ENCODE results near the gene AIF1. TPM values are rescaled to one million over a fixed set of nuclear protein-coding genes. Genes with fewer than 3 reads are reported as not detected.

AIF1 gene
- total RNA-seq, 1 donor from 2014 or later = 109 TPM

- H3K9me3 ChIP-seq = no peaks in the 10 kb centered on the region
- no peaks in the 10 kb centered on the region for H3K27me3 ChIP-seq (ENCODE audit: low read depth)
- peak overlapping the region; percentile 78 for H3K4me3 ChIP-seq
- H3K27ac ChIP-seq = peak overlapping the region; percentile 91
- no peak for TF ChIP-seq CTCF (IDR thresholded peaks at IDR 0.05)
- H3K4me1 ChIP-seq = peaks cover 66% of the 10 kb centered on the region
- DNase-seq (no peak), ATAC-seq (no peak)
- intact Hi-C loops (cut with DNase I) = no loop called here
- peaks cover 36% of the 10 kb centered on the region for H3K36me3 ChIP-seq
These were observed 48.3 kb downstream of the AIF1 start for GRCh38 chr6:31663126-31663960.

- intact Hi-C loops (cut with DNase I) = no loop called here
- Histone ChIP-seq H3K36me3 (peaks cover 45% of the 10 kb centered on the region), H3K4me1 (peaks cover 59% of the 10 kb centered on the region), H3K4me3 (peak overlapping the region; percentile 78), H3K27me3 (ENCODE audit: low read depth) (no peaks in the 10 kb centered on the region), H3K9me3 (no peaks in the 10 kb centered on the region), H3K27ac (peak overlapping the region; percentile 91)
- no peak for DNase-seq
- ATAC-seq = no peak
- TF ChIP-seq CTCF (IDR thresholded peaks at IDR 0.05) = no peak
These were observed 49.1 kb downstream of the AIF1 start for GRCh38 chr6:31663961-31664789.

GRCh38 chr6:31664790-31665500 lies 49.9 kb downstream of the AIF1 start, which contains the start of gene GPANK1:
Gene GPANK1 (minus strand): TSS chr6:31664997. CDS start chr6:31664478, 519 bp downstream.
- Histone ChIP-seq H3K27me3 (ENCODE audit: low read depth) (no peaks in the 10 kb centered on the region), H3K4me3 (peak within 1 kb of the TSS; percentile 78), H3K9me3 (no peaks in the 10 kb centered on the region), H3K4me1 (peaks cover 51% of the 10 kb centered on the region), H3K36me3 (peaks cover 52% of the 10 kb centered on the region), H3K27ac (peak within 1 kb of the TSS; percentile 91)
- no peak for TF ChIP-seq CTCF (IDR thresholded peaks at IDR 0.05)
- intact Hi-C loops (cut with DNase I) = no loop called here
- peak; percentile 79 to 83 for ATAC-seq
- DNase-seq = peak; percentile 94

GRCh38 chr6:31665501-31666336 lies 50.7 kb downstream of the AIF1 start, which contains the start of gene CSNK2B:
Gene CSNK2B (plus strand): TSS chr6:31666080. CDS start chr6:31666832, 752 bp downstream.
- no peaks in the 10 kb centered on the region for H3K9me3 ChIP-seq
- intact Hi-C loops (cut with DNase I) = no loop called here
- H3K27me3 ChIP-seq (ENCODE audit: low read depth) = no peaks in the 10 kb centered on the region
- peaks cover 60% of the 10 kb centered on the region for H3K36me3 ChIP-seq
- peak within 1 kb of the TSS; percentile 91 for H3K27ac ChIP-seq
- H3K4me3 ChIP-seq = peak within 1 kb of the TSS; percentile 78
- DNase-seq = peak; percentile 99
- peak; percentile 96 for ATAC-seq
- peak; percentile 15 for TF ChIP-seq CTCF (IDR thresholded peaks at IDR 0.05)
- H3K4me1 ChIP-seq = peaks cover 51% of the 10 kb centered on the region

All from lower lobe of right lung (tissue), 2 donors.